ENCODE data around the gene NISCH.

DNA sequence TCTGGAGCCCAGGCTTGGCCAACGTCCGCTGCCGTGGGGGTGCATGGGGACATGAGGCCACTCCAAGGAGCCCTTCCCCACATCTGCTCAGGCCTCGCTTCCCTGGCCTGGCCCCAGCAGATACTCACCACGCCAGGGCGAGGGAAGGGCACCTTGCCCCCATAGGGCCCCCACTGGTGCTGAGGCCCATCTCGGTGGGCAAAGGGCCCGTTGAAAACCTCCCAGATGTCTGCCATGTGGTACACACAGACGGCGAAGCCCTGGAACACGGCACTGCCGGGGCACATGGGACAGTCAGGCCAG is 15.2 kb upstream of the NISCH start:
- TF ChIP-seq EZH2phosphoT487 (IDR thresholded peaks at IDR 0.05; ENCODE audit: unreplicated experiment) (no peak), EZH2 (IDR thresholded peaks at IDR 0.05; ENCODE audit: low read depth, unreplicated experiment) (no peak), ZNF331 (CRISPR knock-in tag; IDR thresholded peaks at IDR 0.05; ENCODE audit: low read depth) (no peak), CREB1 (CRISPR knock-in tag; IDR thresholded peaks at IDR 0.05; ENCODE audit: low read depth) (no peak), JUNB (IDR thresholded peaks at IDR 0.05; ENCODE audit: unreplicated experiment) (no peak), POLR2AphosphoS5 (IDR thresholded peaks at IDR 0.05; ENCODE audit: low read depth) (no peak), ZNF114 (CRISPR knock-in tag; IDR thresholded peaks at IDR 0.05) (no peak), NANOG (IDR thresholded peaks at IDR 0.05; ENCODE audit: borderline replicate concordance) (no peak)
- TF ChIP-seq, protein P1, sequence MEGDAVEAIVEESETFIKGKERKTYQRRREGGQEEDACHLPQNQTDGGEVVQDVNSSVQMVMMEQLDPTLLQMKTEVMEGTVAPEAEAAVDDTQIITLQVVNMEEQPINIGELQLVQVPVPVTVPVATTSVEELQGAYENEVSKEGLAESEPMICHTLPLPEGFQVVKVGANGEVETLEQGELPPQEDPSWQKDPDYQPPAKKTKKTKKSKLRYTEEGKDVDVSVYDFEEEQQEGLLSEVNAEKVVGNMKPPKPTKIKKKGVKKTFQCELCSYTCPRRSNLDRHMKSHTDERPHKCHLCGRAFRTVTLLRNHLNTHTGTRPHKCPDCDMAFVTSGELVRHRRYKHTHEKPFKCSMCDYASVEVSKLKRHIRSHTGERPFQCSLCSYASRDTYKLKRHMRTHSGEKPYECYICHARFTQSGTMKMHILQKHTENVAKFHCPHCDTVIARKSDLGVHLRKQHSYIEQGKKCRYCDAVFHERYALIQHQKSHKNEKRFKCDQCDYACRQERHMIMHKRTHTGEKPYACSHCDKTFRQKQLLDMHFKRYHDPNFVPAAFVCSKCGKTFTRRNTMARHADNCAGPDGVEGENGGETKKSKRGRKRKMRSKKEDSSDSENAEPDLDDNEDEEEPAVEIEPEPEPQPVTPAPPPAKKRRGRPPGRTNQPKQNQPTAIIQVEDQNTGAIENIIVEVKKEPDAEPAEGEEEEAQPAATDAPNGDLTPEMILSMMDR (conservative IDR thresholded peaks at IDR 0.05; ENCODE audit: low read depth in 2 of 2) = no peak
- TF ChIP-seq, protein P2, sequence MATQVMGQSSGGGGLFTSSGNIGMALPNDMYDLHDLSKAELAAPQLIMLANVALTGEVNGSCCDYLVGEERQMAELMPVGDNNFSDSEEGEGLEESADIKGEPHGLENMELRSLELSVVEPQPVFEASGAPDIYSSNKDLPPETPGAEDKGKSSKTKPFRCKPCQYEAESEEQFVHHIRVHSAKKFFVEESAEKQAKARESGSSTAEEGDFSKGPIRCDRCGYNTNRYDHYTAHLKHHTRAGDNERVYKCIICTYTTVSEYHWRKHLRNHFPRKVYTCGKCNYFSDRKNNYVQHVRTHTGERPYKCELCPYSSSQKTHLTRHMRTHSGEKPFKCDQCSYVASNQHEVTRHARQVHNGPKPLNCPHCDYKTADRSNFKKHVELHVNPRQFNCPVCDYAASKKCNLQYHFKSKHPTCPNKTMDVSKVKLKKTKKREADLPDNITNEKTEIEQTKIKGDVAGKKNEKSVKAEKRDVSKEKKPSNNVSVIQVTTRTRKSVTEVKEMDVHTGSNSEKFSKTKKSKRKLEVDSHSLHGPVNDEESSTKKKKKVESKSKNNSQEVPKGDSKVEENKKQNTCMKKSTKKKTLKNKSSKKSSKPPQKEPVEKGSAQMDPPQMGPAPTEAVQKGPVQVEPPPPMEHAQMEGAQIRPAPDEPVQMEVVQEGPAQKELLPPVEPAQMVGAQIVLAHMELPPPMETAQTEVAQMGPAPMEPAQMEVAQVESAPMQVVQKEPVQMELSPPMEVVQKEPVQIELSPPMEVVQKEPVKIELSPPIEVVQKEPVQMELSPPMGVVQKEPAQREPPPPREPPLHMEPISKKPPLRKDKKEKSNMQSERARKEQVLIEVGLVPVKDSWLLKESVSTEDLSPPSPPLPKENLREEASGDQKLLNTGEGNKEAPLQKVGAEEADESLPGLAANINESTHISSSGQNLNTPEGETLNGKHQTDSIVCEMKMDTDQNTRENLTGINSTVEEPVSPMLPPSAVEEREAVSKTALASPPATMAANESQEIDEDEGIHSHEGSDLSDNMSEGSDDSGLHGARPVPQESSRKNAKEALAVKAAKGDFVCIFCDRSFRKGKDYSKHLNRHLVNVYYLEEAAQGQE (IDR thresholded peaks at IDR 0.05; ENCODE audit: unreplicated experiment) = no peak
- TF ChIP-seq, protein P3, sequence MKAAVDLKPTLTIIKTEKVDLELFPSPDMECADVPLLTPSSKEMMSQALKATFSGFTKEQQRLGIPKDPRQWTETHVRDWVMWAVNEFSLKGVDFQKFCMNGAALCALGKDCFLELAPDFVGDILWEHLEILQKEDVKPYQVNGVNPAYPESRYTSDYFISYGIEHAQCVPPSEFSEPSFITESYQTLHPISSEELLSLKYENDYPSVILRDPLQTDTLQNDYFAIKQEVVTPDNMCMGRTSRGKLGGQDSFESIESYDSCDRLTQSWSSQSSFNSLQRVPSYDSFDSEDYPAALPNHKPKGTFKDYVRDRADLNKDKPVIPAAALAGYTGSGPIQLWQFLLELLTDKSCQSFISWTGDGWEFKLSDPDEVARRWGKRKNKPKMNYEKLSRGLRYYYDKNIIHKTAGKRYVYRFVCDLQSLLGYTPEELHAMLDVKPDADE (IDR thresholded peaks at IDR 0.05) = no peak
- TF ChIP-seq, protein P4, sequence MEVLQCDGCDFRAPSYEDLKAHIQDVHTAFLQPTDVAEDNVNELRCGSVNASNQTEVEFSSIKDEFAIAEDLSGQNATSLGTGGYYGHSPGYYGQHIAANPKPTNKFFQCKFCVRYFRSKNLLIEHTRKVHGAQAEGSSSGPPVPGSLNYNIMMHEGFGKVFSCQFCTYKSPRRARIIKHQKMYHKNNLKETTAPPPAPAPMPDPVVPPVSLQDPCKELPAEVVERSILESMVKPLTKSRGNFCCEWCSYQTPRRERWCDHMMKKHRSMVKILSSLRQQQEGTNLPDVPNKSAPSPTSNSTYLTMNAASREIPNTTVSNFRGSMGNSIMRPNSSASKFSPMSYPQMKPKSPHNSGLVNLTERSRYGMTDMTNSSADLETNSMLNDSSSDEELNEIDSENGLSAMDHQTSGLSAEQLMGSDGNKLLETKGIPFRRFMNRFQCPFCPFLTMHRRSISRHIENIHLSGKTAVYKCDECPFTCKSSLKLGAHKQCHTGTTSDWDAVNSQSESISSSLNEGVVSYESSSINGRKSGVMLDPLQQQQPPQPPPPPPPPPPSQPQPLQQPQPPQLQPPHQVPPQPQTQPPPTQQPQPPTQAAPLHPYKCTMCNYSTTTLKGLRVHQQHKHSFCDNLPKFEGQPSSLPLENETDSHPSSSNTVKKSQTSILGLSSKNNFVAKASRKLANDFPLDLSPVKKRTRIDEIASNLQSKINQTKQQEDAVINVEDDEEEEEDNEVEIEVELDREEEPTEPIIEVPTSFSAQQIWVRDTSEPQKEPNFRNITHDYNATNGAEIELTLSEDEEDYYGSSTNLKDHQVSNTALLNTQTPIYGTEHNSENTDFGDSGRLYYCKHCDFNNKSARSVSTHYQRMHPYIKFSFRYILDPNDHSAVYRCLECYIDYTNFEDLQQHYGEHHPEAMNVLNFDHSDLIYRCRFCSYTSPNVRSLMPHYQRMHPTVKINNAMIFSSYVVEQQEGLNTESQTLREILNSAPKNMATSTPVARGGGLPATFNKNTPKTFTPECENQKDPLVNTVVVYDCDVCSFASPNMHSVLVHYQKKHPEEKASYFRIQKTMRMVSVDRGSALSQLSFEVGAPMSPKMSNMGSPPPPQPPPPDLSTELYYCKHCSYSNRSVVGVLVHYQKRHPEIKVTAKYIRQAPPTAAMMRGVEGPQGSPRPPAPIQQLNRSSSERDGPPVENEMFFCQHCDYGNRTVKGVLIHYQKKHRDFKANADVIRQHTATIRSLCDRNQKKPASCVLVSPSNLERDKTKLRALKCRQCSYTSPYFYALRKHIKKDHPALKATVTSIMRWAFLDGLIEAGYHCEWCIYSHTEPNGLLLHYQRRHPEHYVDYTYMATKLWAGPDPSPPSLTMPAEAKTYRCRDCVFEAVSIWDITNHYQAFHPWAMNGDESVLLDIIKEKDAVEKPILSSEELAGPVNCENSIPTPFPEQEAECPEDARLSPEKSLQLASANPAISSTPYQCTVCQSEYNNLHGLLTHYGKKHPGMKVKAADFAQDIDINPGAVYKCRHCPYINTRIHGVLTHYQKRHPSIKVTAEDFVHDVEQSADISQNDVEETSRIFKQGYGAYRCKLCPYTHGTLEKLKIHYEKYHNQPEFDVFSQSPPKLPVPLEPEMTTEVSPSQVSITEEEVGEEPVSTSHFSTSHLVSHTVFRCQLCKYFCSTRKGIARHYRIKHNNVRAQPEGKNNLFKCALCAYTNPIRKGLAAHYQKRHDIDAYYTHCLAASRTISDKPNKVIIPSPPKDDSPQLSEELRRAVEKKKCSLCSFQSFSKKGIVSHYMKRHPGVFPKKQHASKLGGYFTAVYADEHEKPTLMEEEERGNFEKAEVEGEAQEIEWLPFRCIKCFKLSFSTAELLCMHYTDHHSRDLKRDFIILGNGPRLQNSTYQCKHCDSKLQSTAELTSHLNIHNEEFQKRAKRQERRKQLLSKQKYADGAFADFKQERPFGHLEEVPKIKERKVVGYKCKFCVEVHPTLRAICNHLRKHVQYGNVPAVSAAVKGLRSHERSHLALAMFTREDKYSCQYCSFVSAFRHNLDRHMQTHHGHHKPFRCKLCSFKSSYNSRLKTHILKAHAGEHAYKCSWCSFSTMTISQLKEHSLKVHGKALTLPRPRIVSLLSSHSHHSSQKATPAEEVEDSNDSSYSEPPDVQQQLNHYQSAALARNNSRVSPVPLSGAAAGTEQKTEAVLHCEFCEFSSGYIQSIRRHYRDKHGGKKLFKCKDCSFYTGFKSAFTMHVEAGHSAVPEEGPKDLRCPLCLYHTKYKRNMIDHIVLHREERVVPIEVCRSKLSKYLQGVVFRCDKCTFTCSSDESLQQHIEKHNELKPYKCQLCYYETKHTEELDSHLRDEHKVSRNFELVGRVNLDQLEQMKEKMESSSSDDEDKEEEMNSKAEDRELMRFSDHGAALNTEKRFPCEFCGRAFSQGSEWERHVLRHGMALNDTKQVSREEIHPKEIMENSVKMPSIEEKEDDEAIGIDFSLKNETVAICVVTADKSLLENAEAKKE (CRISPR knock-in tag; IDR thresholded peaks at IDR 0.05) = no peak

All from GM23338 (cell line).